GM12878 (cell line): ENCODE measurements around the gene CCDC63. TPM values are rescaled to one million over a fixed set of nuclear protein-coding genes. Genes with fewer than 3 reads are reported as not detected.

ENCODE experiments used
- ATAC-seq: fragments of 200-7000 bp; cut with Tn5 transposase; 3 replicates; pipeline ENCODE4 v1.9.1; 2020; ENCODE audit warnings: mild to moderate bottlenecking, moderate library complexity
- BruUV-seq: library from RNA; stranded (reverse); fragments of 400-500 nt; replicated peaks from 2 replicates; lab custom pipeline; 2021; lab: Mats Ljungman, UMichigan
- CTCF ChIA-PET: fragments of 300-600 bp; sonication (Branson Sonifier 250); formaldehyde crosslinking; extraction: SDS; loops from one replicate; lab custom pipeline; 2021; ENCODE audit warnings: inconsistent platforms; lab: Yijun Ruan, JAX
- POLR2A ChIA-PET: fragments of 350-600 bp; formaldehyde crosslinking; extraction: SDS; loops from one replicate; lab custom pipeline; 2021; ENCODE audit warnings: inconsistent platforms; lab: Charles Lee
- RAD21 ChIA-PET: fragments of 300-600 bp; sonication (Branson Sonifier 250); formaldehyde crosslinking; loops from one replicate; lab custom pipeline; 2023; ENCODE audit warnings: antibody characterized with exemption; ENCODE audit not compliant: unreplicated experiment; lab: Charles Lee
- SMC1A ChIA-PET: fragments of 300-600 bp; sonication (Branson Sonifier 250); formaldehyde crosslinking; loops from one replicate; lab custom pipeline; 2023; ENCODE audit not compliant: unreplicated experiment, uncharacterized antibody; lab: Charles Lee
- DNase-seq: peaks from one replicate; pipeline ENCODE4 v3.0.0-alpha.2; 2011; ENCODE audit warnings: low read depth, low spot score
- FAIRE-seq: peaks from 3 replicates; lab custom pipeline; 2011; peaks lifted over from hg19 to GRCh38; lab: Jason Lieb, UNC
- H2AFZ ChIP-seq: 2 replicates; pipeline ENCODE4 v1.6.0; 2011; ENCODE audit warnings: low read depth, low read length, control low read depth; ENCODE audit not compliant: control insufficient read depth
- H3K27ac ChIP-seq: 2 replicates; pipeline ENCODE4 v1.5.1; 2011; ENCODE audit warnings: control low read depth; ENCODE audit not compliant: control insufficient read depth, insufficient read depth
- H3K27me3 ChIP-seq, 2 experiments: replicated peaks in 1 of 2; 2 replicates each; pipeline versions ENCODE4 v1.6.0 to v1.6.1; 2011; ENCODE audit warnings: low read length in 1 of 2; ENCODE audit not compliant: control insufficient read depth in 2 of 2, insufficient read depth in 2 of 2
- H3K36me3 ChIP-seq, 2 experiments: 2 replicates each; pipeline ENCODE4 v1.5.1; 2011; ENCODE audit warnings: low read length in 1 of 2; ENCODE audit not compliant: control insufficient read depth in 2 of 2, insufficient read depth in 2 of 2
- H3K4me1 ChIP-seq: 2 replicates; pipeline ENCODE4 v1.6.1; 2011; ENCODE audit warnings: mild to moderate bottlenecking, low read length, moderate library complexity, mixed read lengths; ENCODE audit not compliant: control insufficient read depth, insufficient read depth
- H3K4me2 ChIP-seq: 2 replicates; pipeline ENCODE4 v1.6.0; 2011; ENCODE audit warnings: control low read depth; ENCODE audit not compliant: control insufficient read depth, insufficient read depth
- H3K4me3 ChIP-seq: fragments of 200-600 bp; sonication (generic); 2 replicates; pipeline ENCODE4 v1.5.1; 2016
- H3K79me2 ChIP-seq: 2 replicates; pipeline ENCODE4 v1.6.0; 2011; ENCODE audit warnings: low read length; ENCODE audit not compliant: control insufficient read depth, insufficient read depth
- H3K9ac ChIP-seq: 2 replicates; pipeline ENCODE4 v1.8.0; 2011; ENCODE audit warnings: low read length, control low read depth, mixed read lengths; ENCODE audit not compliant: control insufficient read depth, insufficient read depth
- H3K9me3 ChIP-seq: replicated peaks from 3 replicates; pipeline ENCODE4 v1.5.1; 2011; ENCODE audit warnings: mild to moderate bottlenecking, low read length; ENCODE audit not compliant: control insufficient read depth, insufficient read depth
- H4K20me1 ChIP-seq: 2 replicates; pipeline ENCODE4 v1.6.0; 2011; ENCODE audit not compliant: control insufficient read depth, insufficient read depth
- ATF7 ChIP-seq: fragments of 450-650 bp; IDR thresholded peaks from 2 replicates; pipeline ENCODE4 v1.6.1; 2016; ENCODE audit warnings: low read depth, mild to moderate bottlenecking
- CHD4 ChIP-seq: fragments of 200-600 bp; sonication (generic); IDR thresholded peaks from 2 replicates; pipeline ENCODE4 v1.6.1; 2016; ENCODE audit warnings: mild to moderate bottlenecking
- DPF2 ChIP-seq: fragments of 450-650 bp; IDR thresholded peaks from 2 replicates; pipeline ENCODE4 v1.6.1; 2017; ENCODE audit warnings: mild to moderate bottlenecking
- EP300 ChIP-seq, 2 experiments: fragments of 150-350 bp in 1 of 2; IDR thresholded peaks; 2 replicates each; pipeline ENCODE4 v1.6.1; 2011 to 2012; ENCODE audit warnings: low read depth in 2 of 2, low read length in 2 of 2, borderline replicate concordance in 1 of 2, improper control_type of control experiment in 1 of 2, inconsistent platforms in 1 of 2; ENCODE audit not compliant: control insufficient read depth in 1 of 2
- ETV6 ChIP-seq, 2 experiments: fragments of 450-650 bp in 1 of 2; IDR thresholded peaks in 1 of 2; conservative IDR thresholded peaks in 1 of 2; 2 replicates each; pipeline ENCODE4 v1.6.1; 2014; ENCODE audit warnings: antibody characterized with exemption in 1 of 2, borderline replicate concordance in 1 of 2, low read depth in 1 of 2, mild to moderate bottlenecking in 1 of 2, moderate library complexity in 1 of 2
- NRF1 ChIP-seq: conservative IDR thresholded peaks from 2 replicates; pipeline ENCODE4 v1.6.1; 2011; ENCODE audit warnings: mild to moderate bottlenecking, low read depth, low read length, improper control_type of control experiment
- SIX5 ChIP-seq: IDR thresholded peaks from 2 replicates; pipeline ENCODE4 v1.6.1; 2011; ENCODE audit warnings: mild to moderate bottlenecking, low read depth, low read length, moderate library complexity; ENCODE audit not compliant: severe bottlenecking
- SMARCA5 ChIP-seq: fragments of 450-650 bp; IDR thresholded peaks from 2 replicates; pipeline ENCODE4 v1.6.1; 2017; ENCODE audit warnings: mild to moderate bottlenecking
- SREBF2 ChIP-seq: IDR thresholded peaks from 2 replicates; pipeline ENCODE4 v1.6.1; 2012; ENCODE audit warnings: mild to moderate bottlenecking, low read length
- TBL1XR1 ChIP-seq: IDR thresholded peaks from 2 replicates; pipeline ENCODE4 v1.6.1; 2012; ENCODE audit warnings: low read depth, low read length, improper control_type of control experiment
- WGBS: methylation state at CpG from one replicate; pipeline ENCODE4 v1.1.6; 2016; ENCODE audit warnings: low lambda C conversion rate; ENCODE audit not compliant: insufficient replicate concordance, insufficient coverage; ENCODE audit errors: missing lambda C conversion rate; 5-methylcytosine and 5-hydroxymethylcytosine counted together
- in situ Hi-C: fragments of 300-500 bp; cut with MboI; formaldehyde crosslinking; loops from 9 replicates; pipeline ENCODE4 v1.14.3; 2018; ENCODE audit warnings: mixed read lengths
- intact Hi-C: fragments of 100-400 bp; cut with micrococcal nuclease; formaldehyde crosslinking; loops from one replicate; pipeline ENCODE4 v1.14.2; 2022; ENCODE audit not compliant: unreplicated experiment
- polyA plus RNA-seq, 11 experiments: library from polyadenylated mRNA; depleted of rRNA in 4 of 11; unstranded in 6 of 11; stranded (reverse) in 5 of 11; fragments of >200 nt; fragmentation: Nextera tagmentation in 4 of 11; fragmentation: Illumina TruSeq in 1 of 11; extraction: Ambion mirVana in 4 of 11; extraction: Trizol in 1 of 11; gene quantifications; 1 replicate in 1 of 11; 2 replicates in 10 of 11; pipeline versions ENCODE4 v1.2.1 to v1.2.3, GENCODE V29; 2011 to 2016; ENCODE audit warnings: inconsistent platforms in 2 of 11, missing spikeins in 2 of 11, low read depth in 1 of 11
- total RNA-seq, 4 experiments: library from RNA; depleted of rRNA in 3 of 4; stranded (reverse); fragments of >200 nt in 3 of 4; fragmentation: Illumina TruSeq in 1 of 4; extraction: Trizol in 1 of 4; gene quantifications; 2 replicates each; pipeline versions ENCODE4 v1.2.1 to v1.2.3, GENCODE V29; 2013 to 2021
- TF ChIP-seq, protein P1 (sequence below): fragments of 450-650 bp; IDR thresholded peaks from 2 replicates; pipeline ENCODE4 v1.6.1; 2017; ENCODE audit warnings: low read depth, mild to moderate bottlenecking, moderate library complexity
- TF ChIP-seq, protein P2 (sequence below): fragments of 450-650 bp; formaldehyde crosslinking; IDR thresholded peaks from 2 replicates; pipeline ENCODE4 v1.4.0; 2022; ENCODE audit warnings: mild to moderate bottlenecking, moderate library complexity

The CCDC63 gene
- total and polyA plus RNA-seq, 10 of the 15 experiments (the other 5 are each of a cell fraction or from before 2014, with no cell fraction given), result not detected

DNA sequence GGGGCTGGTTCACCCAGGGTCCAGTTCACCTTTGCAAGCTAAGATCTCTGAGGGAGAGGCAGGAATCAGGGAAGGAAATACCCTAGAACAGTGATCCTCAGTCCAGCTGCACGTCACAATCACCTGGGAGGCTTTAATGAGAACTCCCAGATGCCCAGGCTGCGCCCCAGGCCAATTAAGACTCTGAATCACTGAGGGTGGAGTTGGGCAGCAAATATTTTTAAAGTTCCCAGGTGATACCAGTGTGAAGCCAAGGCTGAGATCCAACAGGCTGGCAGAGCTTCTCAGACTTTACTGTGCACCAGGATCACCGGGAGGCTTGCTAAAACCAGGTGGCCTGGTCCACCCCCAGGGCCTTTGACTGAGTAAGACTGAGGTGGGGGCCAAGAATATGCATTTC lies 49.8 kb downstream of the CCDC63 start:
- Histone ChIP-seq H3K27me3 (no peaks in the 10 kb centered on the region; a peak in 1 of 4 replicates), H2AFZ (no peak overlapping the region; the same call in 1 of the 2 replicates), H3K4me1 (no peaks in the 10 kb centered on the region), H3K4me2 (no peak overlapping the region), H3K9me3 (no peaks in the 10 kb centered on the region), H3K36me3 (no peaks in the 10 kb centered on the region), H3K27ac (no peak overlapping the region), H4K20me1 (no peaks in the 10 kb centered on the region), H3K9ac (no peak overlapping the region), H3K4me3 (no peak overlapping the region), H3K79me2 (no peaks in the 10 kb centered on the region)
- FAIRE-seq (no peak), DNase-seq (no peak), ATAC-seq (no peak)
- 39% methylated on average over 3 of the region's 3 CpGs for WGBS
- no TSS peak for BruUV-seq
- ChIA-PET POLR2A (interaction anchor here (1.1 kb wide), 1 partner anchor 33 kb away, joined by 3 read pairs; no protein-coding TSS in a partner anchor), CTCF (interaction anchor here (0.6 to 6.4 kb wide), 18 partner anchors 9 to 418 kb away, joined by 3 to 80 read pairs (median 8); no protein-coding TSS in a partner anchor), SMC1A (interaction anchor here (1.1 to 3.2 kb wide), 17 partner anchors 10 to 405 kb away, joined by 3 to 15 read pairs (median 4); no protein-coding TSS in a partner anchor), RAD21 (interaction anchor here (1.0 to 2.2 kb wide), 9 partner anchors 9 to 416 kb away, joined by 3 to 14 read pairs (median 5); no protein-coding TSS in a partner anchor)
- TF ChIP-seq TBL1XR1 (no peak), EP300 (IDR thresholded peaks at IDR 0.05; ENCODE audit: borderline replicate concordance in 1 of 2, control insufficient read depth in 1 of 2, low read depth in 2 of 2, low read length in 2 of 2) (no peak), SREBF2 (no peak), DPF2 (no peak)
- intact Hi-C loops (no loop called here), in situ Hi-C loops (loop anchor here (5.0 kb wide), 1 partner anchor 416 kb away; no protein-coding TSS in a partner anchor)

DNA sequence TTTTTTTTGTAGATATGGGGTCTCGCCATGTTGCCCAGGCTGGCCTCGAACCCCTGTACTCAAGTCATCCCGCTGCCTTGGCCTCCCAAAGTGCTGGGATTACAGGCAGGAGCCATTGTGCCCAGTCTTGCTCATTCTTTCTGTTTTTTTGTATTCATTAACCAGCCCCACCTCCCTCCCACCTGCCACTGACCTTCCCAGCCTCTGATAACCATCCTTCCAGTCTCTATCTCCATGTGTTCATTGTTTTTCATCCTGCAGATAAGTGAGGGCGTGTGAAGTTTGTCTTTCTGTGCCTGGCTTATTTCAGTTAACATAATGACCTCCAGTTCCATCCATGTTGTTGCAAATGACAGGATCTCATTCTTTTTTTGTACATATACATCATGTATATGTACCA lies 54.6 kb downstream of the CCDC63 start:
- no peak for ATAC-seq
- ChIA-PET SMC1A (no interaction called here), CTCF (interaction anchor here (0.6 kb wide), 1 partner anchor 37 kb away, joined by 3 read pairs; no protein-coding TSS in a partner anchor), RAD21 (no interaction called here), POLR2A (no interaction called here)
- H3K4me1 ChIP-seq, result peaks cover 5% of the 10 kb centered on the region
- H3K4me2 ChIP-seq, result no peak overlapping the region
- no TSS peak for BruUV-seq
- H3K9me3 ChIP-seq, result no peaks in the 10 kb centered on the region
- H4K20me1 ChIP-seq, result no peaks in the 10 kb centered on the region
- H3K27me3 ChIP-seq, result no peaks in the 10 kb centered on the region; a peak in 1 of 4 replicates
- no peak overlapping the region for H3K27ac ChIP-seq
- no peak overlapping the region for H2AFZ ChIP-seq
- FAIRE-seq, result no peak
- H3K4me3 ChIP-seq, result no peak overlapping the region
- no peak overlapping the region for H3K9ac ChIP-seq
- no peak for DNase-seq
- TF ChIP-seq NRF1 (no peak), SMARCA5 (no peak), ATF7 (no peak), CHD4 (no peak), SIX5 (no peak), ETV6 (conservative IDR thresholded peaks at IDR 0.05 in 1 of 2, IDR thresholded peaks at IDR 0.05 in 1 of 2; ENCODE audit: borderline replicate concordance in 1 of 2, low read depth in 1 of 2) (no peak)
- TF ChIP-seq, protein P1, sequence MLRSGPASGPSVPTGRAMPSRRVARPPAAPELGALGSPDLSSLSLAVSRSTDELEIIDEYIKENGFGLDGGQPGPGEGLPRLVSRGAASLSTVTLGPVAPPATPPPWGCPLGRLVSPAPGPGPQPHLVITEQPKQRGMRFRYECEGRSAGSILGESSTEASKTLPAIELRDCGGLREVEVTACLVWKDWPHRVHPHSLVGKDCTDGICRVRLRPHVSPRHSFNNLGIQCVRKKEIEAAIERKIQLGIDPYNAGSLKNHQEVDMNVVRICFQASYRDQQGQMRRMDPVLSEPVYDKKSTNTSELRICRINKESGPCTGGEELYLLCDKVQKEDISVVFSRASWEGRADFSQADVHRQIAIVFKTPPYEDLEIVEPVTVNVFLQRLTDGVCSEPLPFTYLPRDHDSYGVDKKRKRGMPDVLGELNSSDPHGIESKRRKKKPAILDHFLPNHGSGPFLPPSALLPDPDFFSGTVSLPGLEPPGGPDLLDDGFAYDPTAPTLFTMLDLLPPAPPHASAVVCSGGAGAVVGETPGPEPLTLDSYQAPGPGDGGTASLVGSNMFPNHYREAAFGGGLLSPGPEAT, result no peak
- TF ChIP-seq, protein P2, sequence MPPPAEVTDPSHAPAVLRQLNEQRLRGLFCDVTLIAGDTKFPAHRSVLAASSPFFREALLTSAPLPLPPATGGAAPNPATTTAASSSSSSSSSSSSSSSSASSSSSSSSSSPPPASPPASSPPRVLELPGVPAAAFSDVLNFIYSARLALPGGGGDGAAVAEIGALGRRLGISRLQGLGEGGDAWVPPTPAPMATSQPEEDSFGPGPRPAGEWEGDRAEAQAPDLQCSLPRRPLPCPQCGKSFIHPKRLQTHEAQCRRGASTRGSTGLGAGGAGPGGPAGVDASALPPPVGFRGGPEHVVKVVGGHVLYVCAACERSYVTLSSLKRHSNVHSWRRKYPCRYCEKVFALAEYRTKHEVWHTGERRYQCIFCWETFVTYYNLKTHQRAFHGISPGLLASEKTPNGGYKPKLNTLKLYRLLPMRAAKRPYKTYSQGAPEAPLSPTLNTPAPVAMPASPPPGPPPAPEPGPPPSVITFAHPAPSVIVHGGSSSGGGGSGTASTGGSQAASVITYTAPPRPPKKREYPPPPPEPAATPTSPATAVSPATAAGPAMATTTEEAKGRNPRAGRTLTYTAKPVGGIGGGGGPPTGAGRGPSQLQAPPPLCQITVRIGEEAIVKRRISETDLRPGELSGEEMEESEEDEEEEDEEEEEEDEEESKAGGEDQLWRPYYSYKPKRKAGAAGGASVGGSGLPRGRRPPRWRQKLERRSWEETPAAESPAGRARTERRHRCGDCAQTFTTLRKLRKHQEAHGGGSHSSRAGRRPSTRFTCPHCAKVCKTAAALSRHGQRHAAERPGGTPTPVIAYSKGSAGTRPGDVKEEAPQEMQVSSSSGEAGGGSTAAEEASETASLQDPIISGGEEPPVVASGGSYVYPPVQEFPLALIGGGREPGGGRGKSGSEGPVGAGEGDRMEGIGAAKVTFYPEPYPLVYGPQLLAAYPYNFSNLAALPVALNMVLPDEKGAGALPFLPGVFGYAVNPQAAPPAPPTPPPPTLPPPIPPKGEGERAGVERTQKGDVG (CRISPR knock-in tag), result no peak
- no peaks in the 10 kb centered on the region for H3K79me2 ChIP-seq
- intact Hi-C loops, result no loop called here
- H3K36me3 ChIP-seq, result no peaks in the 10 kb centered on the region
- 59% methylated on average over 4 of the region's 4 CpGs for WGBS
- in situ Hi-C loops, result no loop called here
